Activated CD8-positive, alpha-beta memory T cell treated with anti-CD3 and anti-CD28 coated beads for 24 hours (primary cell): ENCODE measurements around the gene CMIP.

Experiments
- DNase-seq: peaks from one replicate; pipeline ENCODE4 v3.0.0-alpha.2; 2020

CMIP gene

GRCh38 chr16:81554979-81555378 lies 110.4 kb downstream of the CMIP start:
- DNase-seq: no peak

GRCh38 chr16:81555660-81556059 lies 111.1 kb downstream of the CMIP start:
- DNase-seq: no peak

GRCh38 chr16:81556715-81557284 lies 112.2 kb downstream of the CMIP start:
- DNase-seq: no peak

- DNase-seq: no peak
Observed at GRCh38 chr16:81558077-81558443, 113.5 kb downstream of the CMIP start.

GRCh38 chr16:81558444-81559175 lies 114.0 kb downstream of the CMIP start:
- no peak for DNase-seq

GRCh38 chr16:81560979-81561657 lies 116.5 kb downstream of the CMIP start:
- DNase-seq: no peak

- no peak for DNase-seq
Observed at GRCh38 chr16:81562174-81562849, 117.7 kb downstream of the CMIP start.

- DNase-seq: no peak
Observed at GRCh38 chr16:81562926-81563325, 118.3 kb downstream of the CMIP start.

- no peak for DNase-seq
Observed at GRCh38 chr16:81564421-81564911, 119.9 kb downstream of the CMIP start.

GRCh38 chr16:81565321-81566028 lies 120.9 kb downstream of the CMIP start:
- DNase-seq: no peak

- DNase-seq: no peak
Observed at GRCh38 chr16:81566086-81567007, 121.7 kb downstream of the CMIP start.

GRCh38 chr16:81567087-81567486 lies 122.5 kb downstream of the CMIP start:
- DNase-seq: no peak

- peak; percentile 75 for DNase-seq
Observed at GRCh38 chr16:81567987-81568748, 123.6 kb downstream of the CMIP start.

- DNase-seq: no peak
Observed at GRCh38 chr16:81568749-81569087, 124.1 kb downstream of the CMIP start.

GRCh38 chr16:81569361-81570034 lies 124.9 kb downstream of the CMIP start:
- DNase-seq: no peak

- no peak for DNase-seq
Observed at GRCh38 chr16:81570151-81570846, 125.7 kb downstream of the CMIP start.

- DNase-seq: no peak
Observed at GRCh38 chr16:81571175-81571574, 126.6 kb downstream of the CMIP start.

- DNase-seq: no peak
Observed at GRCh38 chr16:81571592-81572385, 127.2 kb downstream of the CMIP start.
